HUDEP-2 (cell line): ENCODE measurements around the gene RHD.
"Not testable (repeated sequence)": the region's sequence is repeated elsewhere in the genome, so short reads cannot be mapped to it uniquely, and the experiment has no call there.

Experiments
- DNase-seq, 76 experiments: peaks; one replicate each; lab custom pipeline; 2025; ENCODE audit not compliant: unreplicated experiment in 76 of 76; lab: John Stamatoyannopoulos, UW

Gene RHD

GRCh38 chr1:25342846-25343245, 70.5 kb downstream of the RHD start:
- DNase-seq, result no peak

GRCh38 chr1:25343872-25344271, 71.6 kb downstream of the RHD start:
- DNase-seq, result no peak

DNA sequence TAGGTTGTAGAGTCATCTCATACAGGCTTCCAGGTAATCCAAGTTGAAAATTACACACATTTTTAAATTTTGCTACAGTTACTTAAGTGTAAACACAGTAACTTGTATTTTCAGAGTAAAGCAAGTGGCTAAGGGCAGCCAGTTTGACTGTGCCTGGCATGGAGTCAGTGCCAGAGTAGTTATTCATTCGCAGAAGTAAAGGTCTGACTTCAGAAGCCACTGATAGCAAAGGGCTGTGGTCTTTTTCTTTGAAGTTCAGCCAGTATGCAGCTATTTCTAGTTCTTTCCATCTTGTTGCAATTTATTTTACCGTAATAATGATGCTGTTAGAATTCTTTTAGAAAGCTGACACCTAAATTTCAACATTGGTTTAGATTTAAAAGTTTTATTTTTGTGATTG, 75.2 kb downstream of the RHD start:
- no peak for DNase-seq

DNA sequence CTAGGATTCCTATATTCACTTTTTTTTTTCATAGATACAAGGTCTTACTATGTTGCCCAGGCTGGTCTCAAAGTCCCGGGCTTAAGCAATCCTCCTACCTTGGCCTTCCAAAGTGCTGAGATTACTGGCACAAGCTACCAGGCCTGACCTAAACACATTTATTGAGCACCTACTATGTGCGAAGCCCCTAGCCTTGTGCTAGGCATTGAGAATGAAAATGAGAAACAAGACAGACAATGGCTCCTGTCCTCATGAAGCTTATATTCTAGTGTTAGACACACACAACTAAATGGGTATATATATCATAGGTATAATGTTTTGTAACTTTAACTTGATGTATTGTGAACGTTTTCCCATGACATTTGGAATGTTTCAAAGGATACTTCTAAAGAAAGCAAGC, 77.3 kb downstream of the RHD start:
- no peak for DNase-seq

DNA sequence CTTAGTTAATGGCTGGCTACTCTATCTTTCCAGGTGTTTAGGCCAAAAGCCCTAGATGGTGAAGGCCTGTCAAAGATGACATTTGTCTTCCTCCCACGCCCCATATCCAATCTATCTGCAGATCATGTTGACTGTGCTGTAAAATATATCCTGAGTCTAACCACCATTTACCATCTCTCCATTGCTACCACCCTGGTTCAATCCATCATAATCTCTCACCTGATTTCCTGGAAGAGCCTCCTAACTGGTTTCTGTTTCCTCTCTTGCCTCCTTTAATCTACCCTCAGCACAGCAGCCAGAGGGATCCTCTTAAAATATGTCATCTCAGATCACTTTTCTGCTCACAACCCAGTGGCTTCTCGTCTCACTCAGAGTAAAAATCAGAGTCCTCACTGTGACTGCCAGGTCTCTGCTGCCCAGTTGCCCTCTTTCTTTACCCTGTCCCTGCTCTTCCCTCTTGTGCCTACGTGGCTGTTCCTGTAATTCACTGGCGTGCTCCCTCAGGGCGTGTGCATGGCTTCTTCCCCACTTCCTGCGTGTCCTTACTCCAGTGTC, 83.6 kb downstream of the RHD start:
- peak in 1 of 76 experiments; percentile 16 for DNase-seq

DNA sequence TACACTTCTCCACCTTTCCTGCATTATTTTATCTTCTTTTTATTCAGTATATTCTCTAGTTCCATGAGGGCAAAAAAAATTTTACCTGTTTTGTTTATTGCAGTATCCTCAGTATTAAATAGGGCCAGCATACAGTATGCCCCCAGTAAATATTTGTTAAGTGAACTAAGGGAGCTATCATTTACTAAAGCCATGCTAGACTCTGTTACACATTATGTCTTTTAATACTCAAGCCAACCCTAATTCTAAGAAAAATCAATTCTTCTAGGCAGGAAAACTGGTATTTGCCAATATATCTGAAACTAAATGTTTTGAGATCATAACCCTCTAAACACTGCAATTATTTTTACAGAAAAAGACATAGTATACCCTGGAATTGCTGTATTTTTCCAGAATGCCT, 84.1 kb downstream of the RHD start:
- no peak for DNase-seq

DNA sequence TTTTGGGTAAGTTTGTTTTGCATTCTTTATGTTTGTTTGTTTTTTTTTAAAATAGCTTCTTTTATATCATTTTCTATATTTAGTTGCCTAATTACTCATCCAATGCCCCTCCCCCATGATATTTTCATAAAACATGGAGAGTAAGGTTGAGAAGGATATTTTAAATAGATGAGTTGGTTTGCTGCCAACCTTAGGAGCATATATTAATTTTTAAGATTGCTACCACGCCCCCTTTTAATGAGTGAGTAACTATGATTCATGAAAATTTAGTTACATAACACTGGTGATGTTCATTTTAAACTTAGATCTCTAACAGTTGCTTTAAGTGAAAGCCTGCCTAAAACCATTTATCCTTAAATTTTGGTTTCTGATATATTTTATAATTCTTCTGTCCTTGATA, 84.5 kb downstream of the RHD start:
- DNase-seq, result no peak

DNA sequence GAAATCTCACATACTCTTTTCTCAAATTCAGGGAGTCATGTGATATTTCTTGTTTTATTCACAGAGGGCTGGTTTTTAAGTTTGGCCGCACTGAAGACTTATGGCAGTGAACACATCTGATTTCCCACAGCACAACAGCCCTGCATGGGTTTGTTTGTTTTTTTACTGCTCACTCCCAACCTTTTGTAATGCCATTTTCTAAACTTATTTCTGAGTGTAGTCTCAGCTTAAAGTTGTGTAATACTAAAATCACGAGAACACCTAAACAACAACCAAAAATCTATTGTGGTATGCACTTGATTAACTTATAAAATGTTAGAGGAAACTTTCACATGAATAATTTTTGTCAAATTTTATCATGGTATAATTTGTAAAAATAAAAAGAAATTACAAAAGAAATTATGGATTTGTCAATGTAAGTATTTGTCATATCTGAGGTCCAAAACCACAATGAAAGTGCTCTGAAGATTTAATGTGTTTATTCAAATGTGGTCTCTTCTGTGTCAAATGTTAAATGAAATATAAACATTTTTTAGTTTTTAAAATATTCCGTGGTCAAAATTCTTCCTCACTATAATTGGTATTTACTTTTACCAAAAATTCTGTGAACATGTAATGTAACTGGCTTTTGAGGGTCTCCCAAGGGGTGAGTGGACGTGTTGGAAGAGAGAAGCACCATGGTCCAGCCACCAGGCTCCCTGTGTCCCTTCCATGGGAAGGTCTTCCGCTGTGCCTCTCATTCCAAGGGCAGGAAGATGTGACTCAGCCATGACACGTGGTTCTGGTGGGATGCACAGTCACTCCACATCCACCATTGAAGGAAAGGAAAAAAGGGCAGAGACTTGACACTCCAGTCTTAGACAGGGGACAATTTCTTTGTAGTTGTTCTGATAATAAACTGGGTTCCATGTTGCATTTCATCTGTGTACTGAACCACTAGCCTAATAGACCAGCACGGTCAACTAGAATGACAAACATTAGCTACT, 88.6 kb downstream of the RHD start:
- no peak for DNase-seq

- no peak for DNase-seq
Observed at GRCh38 chr1:25361901-25362300, 89.6 kb downstream of the RHD start.

- not testable (repeated sequence) for DNase-seq
Observed at GRCh38 chr1:25362634-25363559, 90.6 kb downstream of the RHD start.

- DNase-seq, result peak in 1 of 76 experiments; percentile 11
Observed at GRCh38 chr1:25369241-25369640, 96.9 kb downstream of the RHD start.

DNA sequence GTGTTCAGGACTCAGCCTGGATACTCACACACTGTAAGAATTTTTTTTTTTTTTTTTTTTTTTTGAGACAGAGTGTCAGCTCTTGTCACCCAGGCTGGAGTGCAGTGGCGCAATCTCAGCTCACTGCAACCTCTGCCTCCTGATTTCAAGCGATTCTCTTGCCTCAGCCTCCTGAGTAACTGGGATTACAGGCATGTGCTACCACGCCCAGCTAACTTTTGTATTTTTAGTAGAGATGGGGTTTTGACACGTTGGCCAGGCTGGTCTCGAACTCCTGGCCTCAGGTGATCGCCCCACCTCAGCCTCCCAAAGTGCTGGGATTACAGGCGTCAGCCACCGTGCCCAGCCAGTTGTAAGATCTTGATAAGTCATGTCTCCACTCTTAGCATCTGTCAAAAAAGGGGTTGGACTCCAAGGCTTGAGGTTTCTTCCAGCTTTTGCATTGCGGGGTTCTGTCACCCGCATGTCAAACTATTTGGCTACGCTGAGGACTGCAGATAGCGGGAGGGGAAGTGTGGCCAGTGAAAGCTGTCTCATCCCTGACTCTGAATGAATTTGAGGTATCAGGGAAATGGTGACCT, 97.5 kb downstream of the RHD start:
- not testable (repeated sequence) for DNase-seq

GRCh38 chr1:25371757-25372156, 99.4 kb downstream of the RHD start:
- not testable (repeated sequence) for DNase-seq

DNA sequence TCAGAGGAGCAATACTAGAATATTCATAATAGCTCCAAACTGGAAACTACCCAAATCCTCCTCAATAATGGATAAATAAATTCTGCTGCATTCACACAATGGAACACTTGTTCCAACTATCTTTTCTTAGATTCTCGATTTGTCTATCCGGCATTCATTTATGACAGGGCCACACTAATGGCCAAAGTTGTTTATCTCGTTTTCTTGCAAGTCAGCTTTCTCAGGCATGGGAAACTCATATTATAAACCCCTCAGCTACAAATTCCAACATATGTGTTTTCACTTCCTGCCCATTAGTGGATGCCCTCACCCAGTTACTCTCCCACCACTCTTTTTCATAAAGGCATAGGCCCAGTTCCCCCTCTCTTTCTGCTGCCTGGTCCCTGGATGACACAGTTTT, 106.1 kb downstream of the RHD start:
- DNase-seq, result not testable (repeated sequence)
